HK-2 (cell line): Measurements from ENCODE around the gene IL4.

Source experiments
- DNase-seq: peaks from one replicate; pipeline ENCODE4 v3.0.0-alpha.2; 2018; ENCODE audit not compliant: unreplicated experiment

The IL4 gene

DNA sequence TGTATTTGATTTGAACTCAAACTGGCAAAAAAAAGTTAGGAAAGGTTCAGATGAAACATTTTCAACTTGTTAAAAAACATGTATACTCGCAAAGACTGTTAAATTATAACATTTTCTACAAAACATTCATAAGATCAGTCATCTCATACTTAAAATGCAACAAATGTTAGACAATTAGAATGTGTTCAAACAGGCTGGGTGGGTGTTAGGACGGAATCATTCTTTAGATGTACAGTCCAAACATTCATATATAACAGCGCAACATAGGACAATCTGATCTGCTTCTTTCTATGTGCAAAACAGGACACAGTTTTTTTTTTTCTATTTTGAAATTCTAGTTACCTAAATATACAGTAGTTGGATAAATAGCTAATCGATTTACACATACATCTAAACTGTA is 22.2 kb downstream of the IL4 start:
- DNase-seq = no peak

DNA sequence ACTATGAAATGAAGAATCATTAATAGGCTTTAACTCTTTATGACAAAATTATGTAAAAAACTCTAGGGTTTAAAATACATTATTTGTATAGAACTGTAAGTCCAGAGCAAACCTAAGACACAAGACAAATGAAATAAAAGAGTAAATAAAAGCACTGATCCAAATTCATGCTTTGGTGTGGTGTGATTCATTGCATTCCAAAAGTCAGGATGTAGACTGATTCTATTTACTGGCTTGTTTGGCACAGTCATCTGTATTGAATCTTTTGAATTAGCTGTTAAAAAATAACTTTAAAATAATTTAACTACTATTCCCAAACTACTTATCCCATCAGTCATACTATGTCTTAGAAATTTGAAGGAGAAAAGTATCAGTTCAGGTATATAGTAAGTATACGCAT is 31.1 kb downstream of the IL4 start:
- DNase-seq = no peak

DNA sequence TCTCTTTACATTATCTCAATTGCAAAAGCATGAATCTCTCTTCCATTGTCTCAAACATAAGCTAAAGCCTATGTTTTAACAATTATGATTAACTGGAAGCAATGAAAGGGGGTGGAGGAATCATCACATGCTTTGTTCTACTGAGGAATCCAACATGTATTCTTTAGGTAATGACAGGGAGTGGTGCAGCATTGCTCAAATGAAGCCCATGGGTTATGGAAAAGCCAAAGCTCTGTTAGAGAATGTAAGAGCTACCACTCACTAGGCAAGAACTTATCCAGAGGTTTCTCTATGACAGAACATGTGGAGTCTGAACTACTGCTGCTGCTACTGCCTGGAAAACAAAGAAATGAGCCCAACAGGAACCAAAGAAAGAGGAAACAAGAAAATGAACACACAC is 34.9 kb downstream of the IL4 start:
- DNase-seq = no peak

GRCh38 chr5:132714456-132715307 is 40.9 kb downstream of the IL4 start:
- no peak for DNase-seq

DNA sequence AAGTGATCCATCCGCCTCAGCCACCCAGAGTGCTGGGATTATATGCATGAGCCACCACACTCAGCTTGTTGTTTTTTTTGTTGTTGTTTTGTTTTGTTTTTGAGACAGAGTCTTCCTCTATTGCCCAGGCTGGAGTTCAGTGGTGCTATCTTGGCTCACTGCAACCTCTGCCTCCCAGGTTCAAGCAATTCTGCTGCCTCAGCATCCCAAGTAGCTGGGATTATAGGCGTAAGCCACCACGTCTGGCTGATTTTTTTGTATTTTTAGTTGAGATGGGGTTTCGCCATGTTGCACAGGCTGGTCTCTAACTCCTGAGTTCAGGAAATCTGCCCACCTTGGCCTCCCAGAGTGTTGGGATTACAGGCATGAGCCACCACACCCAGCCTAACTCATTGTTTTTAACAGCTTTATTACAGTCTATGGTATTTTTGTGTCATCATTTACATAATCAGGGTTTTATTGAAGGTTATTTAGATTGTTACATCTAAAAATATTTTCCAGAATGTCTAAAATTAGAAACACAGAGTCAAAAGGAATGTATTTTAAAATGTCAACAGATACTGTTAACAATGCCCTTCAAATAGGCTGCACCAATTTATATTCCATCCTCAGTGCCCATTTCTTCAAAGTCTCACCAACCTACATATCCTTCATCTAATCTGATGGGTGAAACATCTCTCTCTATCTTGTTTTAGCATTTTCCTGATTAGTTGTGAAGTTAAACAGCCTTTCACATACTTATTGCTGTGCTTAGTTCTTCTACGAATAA is 44.9 kb downstream of the IL4 start:
- DNase-seq = no peak

GRCh38 chr5:132725745-132726144 is 52.0 kb downstream of the IL4 start:
- DNase-seq = no peak

DNA sequence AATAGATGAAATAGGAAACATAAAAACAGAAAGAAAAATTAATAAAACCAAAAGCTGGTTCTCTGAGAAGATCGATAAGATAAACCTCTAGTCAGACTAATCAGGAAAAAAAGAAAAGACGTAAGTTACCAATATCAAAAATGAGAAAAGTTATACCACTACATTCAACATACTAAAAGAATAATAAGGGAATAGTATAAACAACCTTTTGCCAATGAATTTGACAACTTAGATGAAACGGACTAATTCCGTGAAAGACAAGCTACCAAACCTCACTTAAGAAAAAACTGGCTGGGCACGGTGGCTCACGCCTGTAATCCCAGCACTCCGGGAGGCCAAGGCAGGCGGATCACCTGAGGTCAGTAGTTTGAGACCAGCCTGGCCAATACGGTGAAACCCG is 56.1 kb downstream of the IL4 start:
- no peak for DNase-seq
